ENCODE data around the gene GAA. TPM values are rescaled to one million over a fixed set of nuclear protein-coding genes. Genes with fewer than 3 reads are reported as not detected.

Gene GAA
- polyA plus RNA-seq, 1 of the 3 experiments (the other 2 are of a cell fraction), result 27.3 TPM

- TF ChIP-seq MXI1 (IDR thresholded peaks at IDR 0.05; ENCODE audit: low read depth, low read length) (no peak; the same call in 1 of the 2 replicates), FOXM1 (IDR thresholded peaks at IDR 0.05; ENCODE audit: low read depth) (0 out of 2 replicates have a peak, but pooled peaks have one; percentile 16), ELF1 (IDR thresholded peaks at IDR 0.05) (no peak), TAF1 (IDR thresholded peaks at IDR 0.05; ENCODE audit: borderline replicate concordance, low read depth, low read length) (peak; percentile 84), GATA2 (CRISPR knock-in tag; IDR thresholded peaks at IDR 0.05) (no peak), EP300 (IDR thresholded peaks at IDR 0.05; ENCODE audit: borderline replicate concordance in 1 of 2, low read depth in 1 of 2, low read length in 1 of 2) (0 out of 4 replicates have a peak, but pooled peaks of 1 of the 2 experiments have one; percentile 4), JUND (IDR thresholded peaks at IDR 0.05) (no peak), TCF12 (IDR thresholded peaks at IDR 0.05) (no peak), RFX5 (IDR thresholded peaks at IDR 0.05; ENCODE audit: low read length) (no peak), CHD2 (IDR thresholded peaks at IDR 0.05; ENCODE audit: low read length, partially characterized antibody) (peak; percentile 100), NFIC (IDR thresholded peaks at IDR 0.05; ENCODE audit: borderline replicate concordance) (no peak), FOSL2 (IDR thresholded peaks at IDR 0.05; ENCODE audit: borderline replicate concordance, low read depth) (no peak), IRF3 (IDR thresholded peaks at IDR 0.05; ENCODE audit: low read depth, low read length) (no peak), RCOR1 (IDR thresholded peaks at IDR 0.05; ENCODE audit: low read length) (no peak)
- TF ChIP-seq, protein P1, sequence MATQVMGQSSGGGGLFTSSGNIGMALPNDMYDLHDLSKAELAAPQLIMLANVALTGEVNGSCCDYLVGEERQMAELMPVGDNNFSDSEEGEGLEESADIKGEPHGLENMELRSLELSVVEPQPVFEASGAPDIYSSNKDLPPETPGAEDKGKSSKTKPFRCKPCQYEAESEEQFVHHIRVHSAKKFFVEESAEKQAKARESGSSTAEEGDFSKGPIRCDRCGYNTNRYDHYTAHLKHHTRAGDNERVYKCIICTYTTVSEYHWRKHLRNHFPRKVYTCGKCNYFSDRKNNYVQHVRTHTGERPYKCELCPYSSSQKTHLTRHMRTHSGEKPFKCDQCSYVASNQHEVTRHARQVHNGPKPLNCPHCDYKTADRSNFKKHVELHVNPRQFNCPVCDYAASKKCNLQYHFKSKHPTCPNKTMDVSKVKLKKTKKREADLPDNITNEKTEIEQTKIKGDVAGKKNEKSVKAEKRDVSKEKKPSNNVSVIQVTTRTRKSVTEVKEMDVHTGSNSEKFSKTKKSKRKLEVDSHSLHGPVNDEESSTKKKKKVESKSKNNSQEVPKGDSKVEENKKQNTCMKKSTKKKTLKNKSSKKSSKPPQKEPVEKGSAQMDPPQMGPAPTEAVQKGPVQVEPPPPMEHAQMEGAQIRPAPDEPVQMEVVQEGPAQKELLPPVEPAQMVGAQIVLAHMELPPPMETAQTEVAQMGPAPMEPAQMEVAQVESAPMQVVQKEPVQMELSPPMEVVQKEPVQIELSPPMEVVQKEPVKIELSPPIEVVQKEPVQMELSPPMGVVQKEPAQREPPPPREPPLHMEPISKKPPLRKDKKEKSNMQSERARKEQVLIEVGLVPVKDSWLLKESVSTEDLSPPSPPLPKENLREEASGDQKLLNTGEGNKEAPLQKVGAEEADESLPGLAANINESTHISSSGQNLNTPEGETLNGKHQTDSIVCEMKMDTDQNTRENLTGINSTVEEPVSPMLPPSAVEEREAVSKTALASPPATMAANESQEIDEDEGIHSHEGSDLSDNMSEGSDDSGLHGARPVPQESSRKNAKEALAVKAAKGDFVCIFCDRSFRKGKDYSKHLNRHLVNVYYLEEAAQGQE (IDR thresholded peaks at IDR 0.05; ENCODE audit: low read depth, low read length), result 0 out of 2 replicates have a peak, but pooled peaks have one; percentile 28
- TF ChIP-seq, protein P2, sequence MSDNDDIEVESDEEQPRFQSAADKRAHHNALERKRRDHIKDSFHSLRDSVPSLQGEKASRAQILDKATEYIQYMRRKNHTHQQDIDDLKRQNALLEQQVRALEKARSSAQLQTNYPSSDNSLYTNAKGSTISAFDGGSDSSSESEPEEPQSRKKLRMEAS (IDR thresholded peaks at IDR 0.05; ENCODE audit: low read depth), result peak; percentile 82
- TF ChIP-seq, protein P3, sequence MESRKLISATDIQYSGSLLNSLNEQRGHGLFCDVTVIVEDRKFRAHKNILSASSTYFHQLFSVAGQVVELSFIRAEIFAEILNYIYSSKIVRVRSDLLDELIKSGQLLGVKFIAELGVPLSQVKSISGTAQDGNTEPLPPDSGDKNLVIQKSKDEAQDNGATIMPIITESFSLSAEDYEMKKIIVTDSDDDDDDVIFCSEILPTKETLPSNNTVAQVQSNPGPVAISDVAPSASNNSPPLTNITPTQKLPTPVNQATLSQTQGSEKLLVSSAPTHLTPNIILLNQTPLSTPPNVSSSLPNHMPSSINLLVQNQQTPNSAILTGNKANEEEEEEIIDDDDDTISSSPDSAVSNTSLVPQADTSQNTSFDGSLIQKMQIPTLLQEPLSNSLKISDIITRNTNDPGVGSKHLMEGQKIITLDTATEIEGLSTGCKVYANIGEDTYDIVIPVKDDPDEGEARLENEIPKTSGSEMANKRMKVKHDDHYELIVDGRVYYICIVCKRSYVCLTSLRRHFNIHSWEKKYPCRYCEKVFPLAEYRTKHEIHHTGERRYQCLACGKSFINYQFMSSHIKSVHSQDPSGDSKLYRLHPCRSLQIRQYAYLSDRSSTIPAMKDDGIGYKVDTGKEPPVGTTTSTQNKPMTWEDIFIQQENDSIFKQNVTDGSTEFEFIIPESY (IDR thresholded peaks at IDR 0.05; ENCODE audit: borderline replicate concordance, low read depth), result peak; percentile 98
Measured at GRCh38 chr17:80147035-80147822, 45.8 kb downstream of the GAA start, which contains the start of gene EIF4A3 (continued).
